GM19467 (cell line): ENCODE data around the gene DOCK8.

Experiments used
- ATAC-seq: cut with Tn5 transposase; IDR thresholded peaks from one replicate; pipeline ENCODE4 v1.9.1; 2021; ENCODE audit warnings: mild to moderate bottlenecking, moderate library complexity; ENCODE audit not compliant: unreplicated experiment

The DOCK8 gene

GRCh38 chr9:487429-487828, 272.8 kb downstream of the DOCK8 start:
- ATAC-seq = no peak

- ATAC-seq = no peak
Measured at GRCh38 chr9:488448-488847, 273.8 kb downstream of the DOCK8 start.

DNA sequence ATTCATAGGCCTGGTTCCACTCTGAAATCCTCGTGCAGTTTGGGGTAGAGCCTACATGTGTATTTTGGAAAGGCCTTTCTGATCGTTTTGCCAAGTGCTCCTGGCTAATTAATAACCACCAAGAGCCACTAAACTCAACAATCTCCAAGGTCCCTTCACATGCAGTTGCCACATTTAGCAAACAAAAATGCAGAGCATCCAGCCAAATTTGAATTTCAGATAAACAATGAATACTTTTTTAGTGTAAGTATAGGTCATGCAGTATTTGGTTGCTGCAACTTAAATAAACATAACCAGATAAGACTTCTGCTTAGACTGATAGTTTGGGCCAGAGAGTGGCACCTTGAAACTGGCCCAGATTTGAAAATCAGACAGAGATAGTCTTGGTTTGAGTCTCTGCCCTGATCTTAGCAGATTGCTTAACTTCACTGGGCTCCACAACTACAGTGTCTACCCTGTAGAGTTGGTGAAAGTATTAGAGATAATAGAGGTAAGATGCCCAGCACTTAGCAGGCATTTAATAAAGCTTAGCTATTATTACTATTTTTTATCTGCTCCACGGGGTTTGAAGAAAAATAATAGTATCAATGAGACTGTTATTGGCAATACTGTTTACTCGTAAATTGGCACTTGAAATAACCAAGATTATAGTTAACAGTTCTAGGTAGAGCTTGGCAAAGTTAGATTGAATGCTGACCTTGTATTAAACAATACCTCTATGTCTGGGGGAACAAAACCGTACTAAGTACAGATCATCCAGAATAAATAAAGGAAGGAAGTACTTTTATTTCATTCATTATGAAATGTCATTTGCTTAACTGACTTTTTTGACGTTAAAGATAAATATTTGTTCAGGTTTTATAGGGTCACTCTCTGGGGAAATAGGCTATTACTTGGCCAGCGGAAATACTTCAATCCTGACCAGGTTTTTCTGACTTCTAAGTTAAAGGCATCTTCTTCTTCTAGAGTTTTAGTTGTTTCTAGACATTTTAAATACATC, 274.8 kb downstream of the DOCK8 start:
- ATAC-seq = no peak

DNA sequence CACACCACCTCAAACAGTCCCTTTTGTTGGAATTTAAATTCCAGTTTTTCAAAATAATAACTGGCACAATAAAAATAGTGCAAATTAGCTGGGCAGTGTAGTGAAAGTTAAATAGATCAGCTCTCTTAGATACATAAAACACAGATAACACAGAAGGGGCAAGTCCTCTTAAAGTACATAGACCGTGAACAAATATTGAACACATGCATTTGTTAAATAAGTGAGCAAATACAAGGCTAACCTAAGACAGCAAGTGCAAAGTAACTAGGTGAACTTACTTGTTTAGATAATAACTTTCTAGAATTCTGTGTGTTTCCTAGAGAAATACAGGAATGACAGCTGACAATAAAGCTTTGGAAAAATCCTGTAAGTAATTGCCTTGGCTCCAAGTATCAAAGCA, 280.1 kb downstream of the DOCK8 start:
- ATAC-seq = no peak

DNA sequence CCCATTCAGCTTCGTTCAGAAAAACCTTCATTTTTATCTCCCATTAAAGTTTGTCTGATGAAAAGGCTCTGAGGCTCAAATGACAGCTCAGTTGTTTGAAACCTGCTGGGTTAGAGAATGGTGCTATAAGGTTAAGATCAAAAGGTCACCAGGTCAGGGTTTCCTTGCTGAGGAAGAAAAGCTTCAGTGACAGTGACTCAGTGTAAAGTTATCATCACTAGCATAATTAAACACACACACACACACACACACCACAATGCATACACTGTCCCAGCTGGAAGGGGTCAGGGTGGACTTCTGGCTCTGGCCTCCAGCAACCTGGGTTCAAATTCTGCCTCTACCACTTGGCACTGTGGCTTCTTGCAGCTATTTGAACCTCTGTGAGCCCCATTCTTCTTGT, 281.1 kb downstream of the DOCK8 start:
- no peak for ATAC-seq

DNA sequence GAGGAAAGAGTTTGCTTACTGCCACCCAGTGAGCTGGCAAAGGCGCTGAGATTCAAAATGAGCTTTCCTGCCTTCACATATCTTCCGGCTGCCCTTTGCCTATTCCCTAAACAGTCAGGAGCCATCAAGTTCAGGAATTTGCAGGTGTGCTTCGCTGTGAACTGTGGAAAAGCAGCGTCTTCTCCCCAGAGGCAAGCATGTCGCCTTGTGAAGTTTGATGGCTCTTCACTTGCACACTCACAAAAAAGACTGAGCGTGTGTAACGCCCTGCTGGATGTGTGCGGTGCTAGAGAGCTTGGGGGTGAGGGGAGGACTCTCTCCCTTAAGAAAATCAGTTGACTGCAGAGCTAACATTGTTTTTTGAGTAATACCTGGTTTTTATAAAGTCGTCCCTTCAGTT, 288.7 kb downstream of the DOCK8 start:
- ATAC-seq = no peak

- ATAC-seq = peak; percentile 87
Measured at GRCh38 chr9:503881-504852, 289.5 kb downstream of the DOCK8 start, which contains the start of gene KANK1. Gene KANK1 (plus strand): TSS chr9:504695.

- ATAC-seq = peak; percentile 14
Measured at GRCh38 chr9:504921-505740, 290.5 kb downstream of the DOCK8 start.

DNA sequence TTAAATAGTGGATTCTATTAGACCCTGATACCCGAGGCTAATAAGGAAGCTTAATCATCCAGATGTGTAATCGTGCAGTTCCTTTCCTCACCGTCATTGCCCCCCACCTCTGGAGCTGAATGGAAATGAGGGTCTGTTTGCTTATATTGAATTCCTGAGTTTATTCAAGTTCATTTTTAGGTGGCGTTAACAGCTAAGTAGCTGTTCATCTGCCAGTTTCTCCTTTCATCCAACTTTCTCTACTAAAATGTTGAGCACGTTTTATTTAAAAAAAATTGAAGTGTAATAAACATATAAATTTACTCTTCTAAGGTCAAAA, 291.0 kb downstream of the DOCK8 start:
- no peak for ATAC-seq

DNA sequence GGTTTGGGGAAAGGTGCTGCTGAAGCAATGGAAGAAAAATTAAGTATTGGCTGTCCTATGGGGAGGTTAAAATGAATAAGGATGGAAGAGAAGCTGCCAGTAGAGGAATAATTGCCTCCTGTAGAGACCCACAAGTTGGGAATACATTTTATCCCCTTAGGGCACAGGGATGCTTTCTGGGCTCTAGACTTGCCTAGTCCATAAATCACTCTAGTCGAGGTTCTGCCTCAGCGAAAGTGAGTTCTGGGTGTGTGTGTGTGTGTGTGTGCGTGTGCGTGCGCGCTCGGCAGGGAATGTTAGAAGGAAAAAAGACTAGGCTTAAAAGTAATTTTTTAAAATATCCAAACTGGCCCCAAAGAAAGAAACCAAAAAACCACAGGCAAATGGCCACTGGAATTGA, 291.6 kb downstream of the DOCK8 start:
- ATAC-seq = no peak

DNA sequence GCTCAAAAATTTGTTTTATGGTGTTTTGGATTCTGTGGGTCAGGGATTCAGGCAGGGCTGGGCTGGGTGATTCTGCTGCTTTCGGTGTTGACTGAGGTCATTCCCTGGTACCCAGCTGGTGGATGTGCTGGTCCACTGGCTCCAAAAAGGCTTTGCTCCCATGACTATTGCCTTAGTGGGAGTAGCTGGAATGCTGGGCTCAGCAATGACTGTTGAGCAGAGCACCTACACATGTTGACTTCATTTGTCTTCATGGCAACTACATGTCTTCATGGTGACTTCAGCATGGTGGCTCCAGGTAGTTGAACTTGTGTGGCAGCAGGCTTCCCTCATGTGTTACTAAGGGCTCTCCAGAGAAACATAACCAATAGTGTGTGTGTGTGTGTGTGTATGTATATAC, 297.2 kb downstream of the DOCK8 start:
- no peak for ATAC-seq

DNA sequence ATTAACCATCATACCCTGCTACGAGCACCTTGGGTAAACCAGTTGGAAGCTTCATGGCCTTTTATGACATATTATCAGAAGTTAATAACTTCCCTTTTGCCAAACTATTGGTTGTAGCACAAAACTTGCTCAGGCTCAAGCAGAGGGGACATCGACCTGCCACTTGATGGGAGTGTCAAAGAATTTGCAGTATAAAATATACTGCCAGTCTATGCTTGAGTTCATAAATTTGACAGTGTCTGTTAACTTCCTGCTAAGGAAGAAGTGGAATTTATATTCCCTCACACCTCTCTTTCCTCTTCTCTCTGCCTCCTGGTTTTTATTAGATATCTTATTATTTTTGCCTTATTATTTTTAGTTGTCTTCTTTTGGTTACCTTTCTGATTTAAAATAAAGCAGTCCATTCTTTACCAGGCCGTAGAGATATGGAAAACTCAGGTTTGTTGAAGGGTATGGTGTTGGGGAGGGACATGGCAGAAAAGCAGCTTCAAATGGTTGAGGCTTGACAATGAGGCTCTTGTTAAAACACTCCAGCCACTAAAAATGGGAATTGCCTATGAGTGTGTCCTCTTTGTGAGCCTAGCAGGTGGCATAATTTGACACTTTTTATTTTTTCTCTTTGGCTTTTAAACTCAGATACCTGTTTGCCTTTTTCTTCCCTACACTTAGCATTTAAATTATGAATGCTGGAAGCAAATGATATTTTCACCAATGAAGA, 298.0 kb downstream of the DOCK8 start:
- no peak for ATAC-seq
